HEK293 (cell line): ENCODE results near the gene PLCB1.
"Not testable (repeated sequence)": the region's sequence is repeated elsewhere in the genome, so short reads cannot be mapped to it uniquely, and the experiment has no call there.

Source experiments
- CTCF ChIA-PET: fragments of 350-600 bp; formaldehyde crosslinking; extraction: SDS; loops from one replicate; lab custom pipeline; 2021; ENCODE audit warnings: antibody characterized with exemption; lab: Yijun Ruan, JAX
- POLR2A ChIA-PET: fragments of 300-600 bp; formaldehyde crosslinking; extraction: SDS; loops from one replicate; lab custom pipeline; 2020; ENCODE audit warnings: antibody characterized with exemption, inconsistent platforms; lab: Yijun Ruan, JAX
- H3K27ac ChIP-seq: fragments of 200-500 bp; sonication (Bioruptor generic); 2 replicates; pipeline ENCODE4 v1.5.1; 2014; ENCODE audit warnings: low read depth, low read length, control low read depth, inconsistent platforms; ENCODE audit errors: extremely low read depth
- H3K36me3 ChIP-seq, 2 experiments: fragments of 200-500 bp in 1 of 2; sonication (Bioruptor generic) in 1 of 2; 1 replicate in 1 of 2; 2 replicates in 1 of 2; pipeline ENCODE4 v1.5.1; 2014 to 2017; ENCODE audit warnings: inconsistent platforms in 2 of 2, low read length in 2 of 2; ENCODE audit not compliant: control insufficient read depth in 2 of 2, insufficient read depth in 1 of 2
- H3K4me1 ChIP-seq: fragments of 200-500 bp; sonication (Bioruptor generic); 2 replicates; pipeline ENCODE4 v1.5.1; 2014; ENCODE audit warnings: mild to moderate bottlenecking, low read length, inconsistent platforms; ENCODE audit not compliant: control insufficient read depth, insufficient read depth
- H3K4me3 ChIP-seq: 2 replicates; pipeline ENCODE4 v1.5.1; 2011; ENCODE audit warnings: low read depth, mild to moderate bottlenecking, control low read depth, low read length, moderate library complexity
- H3K9me3 ChIP-seq: fragments of 200-500 bp; sonication (Bioruptor generic); 2 replicates; pipeline ENCODE4 v1.5.1; 2014; ENCODE audit warnings: low read depth, low read length, inconsistent platforms; ENCODE audit not compliant: control insufficient read depth, insufficient read depth
- ATF2 ChIP-seq: fragments of 450-650 bp; formaldehyde crosslinking; IDR thresholded peaks from 2 replicates; pipeline ENCODE4 v1.5.1; 2016; ENCODE audit warnings: missing biosample characterization, missing genetic modification characterization, low read depth
- IKZF3 ChIP-seq: fragments of 450-650 bp; IDR thresholded peaks from 2 replicates; pipeline ENCODE4 v1.5.0; 2018; ENCODE audit warnings: missing biosample characterization, mild to moderate bottlenecking, missing genetic modification characterization, moderate library complexity
- MYNN ChIP-seq: fragments of 450-650 bp; formaldehyde crosslinking; IDR thresholded peaks from 2 replicates; pipeline ENCODE4 v1.5.1; 2016; ENCODE audit warnings: missing biosample characterization, missing genetic modification characterization, borderline replicate concordance
- REST ChIP-seq: fragments of 450-650 bp; formaldehyde crosslinking; IDR thresholded peaks from 2 replicates; pipeline ENCODE4 v1.5.1; 2016; ENCODE audit warnings: missing biosample characterization, missing genetic modification characterization
- SETDB1 ChIP-seq: IDR thresholded peaks from one replicate; pipeline ENCODE4 v1.6.1; 2017; ENCODE audit warnings: mild to moderate bottlenecking, low read length, moderate library complexity, mixed read lengths; ENCODE audit not compliant: insufficient read length
- ZBTB1 ChIP-seq: fragments of 450-650 bp; formaldehyde crosslinking; IDR thresholded peaks from 2 replicates; pipeline ENCODE4 v1.5.1; 2016; ENCODE audit warnings: missing biosample characterization, missing genetic modification characterization
- ZBTB44 ChIP-seq: fragments of 450-650 bp; IDR thresholded peaks from 2 replicates; pipeline ENCODE4 v1.5.1; 2018; ENCODE audit warnings: missing biosample characterization, mild to moderate bottlenecking, missing genetic modification characterization
- ZFP3 ChIP-seq: fragments of 450-650 bp; formaldehyde crosslinking; IDR thresholded peaks from 2 replicates; pipeline ENCODE4 v1.5.1; 2016; ENCODE audit warnings: low read depth, missing biosample characterization, missing genetic modification characterization
- ZIC2 ChIP-seq: fragments of 450-650 bp; formaldehyde crosslinking; IDR thresholded peaks from 2 replicates; pipeline ENCODE4 v1.5.1; 2016; ENCODE audit warnings: missing biosample characterization, missing genetic modification characterization
- ZNF10 ChIP-seq: fragments of 450-650 bp; formaldehyde crosslinking; IDR thresholded peaks from 2 replicates; pipeline ENCODE4 v1.5.1; 2017; ENCODE audit warnings: missing biosample characterization, missing genetic modification characterization
- ZNF112 ChIP-seq: fragments of 450-650 bp; formaldehyde crosslinking; IDR thresholded peaks from 2 replicates; pipeline ENCODE4 v1.5.0; 2017; ENCODE audit warnings: missing biosample characterization, missing genetic modification characterization
- ZNF114 ChIP-seq: fragments of 450-650 bp; formaldehyde crosslinking; IDR thresholded peaks from 2 replicates; pipeline ENCODE4 v1.5.0; 2017; ENCODE audit warnings: missing biosample characterization, missing genetic modification characterization
- ZNF223 ChIP-seq: fragments of 450-650 bp; formaldehyde crosslinking; IDR thresholded peaks from 2 replicates; pipeline ENCODE4 v1.5.1; 2016; ENCODE audit warnings: missing biosample characterization, missing genetic modification characterization
- ZNF23 ChIP-seq: fragments of 450-650 bp; formaldehyde crosslinking; IDR thresholded peaks from 2 replicates; pipeline ENCODE4 v1.5.1; 2016; ENCODE audit warnings: missing biosample characterization, missing genetic modification characterization, borderline replicate concordance
- ZNF24 ChIP-seq: fragments of 450-650 bp; formaldehyde crosslinking; IDR thresholded peaks from 2 replicates; pipeline ENCODE4 v1.5.1; 2016; ENCODE audit warnings: missing biosample characterization, missing genetic modification characterization
- ZNF274 ChIP-seq, 2 experiments: fragments of 200-500 bp in 1 of 2; fragments of 450-650 bp in 1 of 2; sonication (Bioruptor generic) in 1 of 2; formaldehyde crosslinking in 1 of 2; IDR thresholded peaks; 2 replicates each; pipeline versions ENCODE4 v1.5.1 to v1.6.1; 2014 to 2016; ENCODE audit warnings: borderline replicate concordance in 1 of 2, inconsistent platforms in 1 of 2, low read length in 1 of 2, missing biosample characterization in 1 of 2, missing genetic modification characterization in 1 of 2
- ZNF404 ChIP-seq: fragments of 450-650 bp; formaldehyde crosslinking; IDR thresholded peaks from 2 replicates; pipeline ENCODE4 v1.5.1; 2017; ENCODE audit warnings: missing biosample characterization, missing genetic modification characterization
- ZNF501 ChIP-seq: fragments of 450-650 bp; formaldehyde crosslinking; IDR thresholded peaks from 2 replicates; pipeline ENCODE4 v1.5.1; 2016; ENCODE audit warnings: missing biosample characterization, missing genetic modification characterization
- ZNF529 ChIP-seq: fragments of 450-650 bp; formaldehyde crosslinking; IDR thresholded peaks from 2 replicates; pipeline ENCODE4 v1.5.1; 2017; ENCODE audit warnings: missing genetic modification characterization, missing biosample characterization; ENCODE audit not compliant: insufficient replicate concordance
- ZNF548 ChIP-seq: fragments of 450-650 bp; formaldehyde crosslinking; IDR thresholded peaks from 2 replicates; pipeline ENCODE4 v1.5.1; 2016; ENCODE audit warnings: missing biosample characterization, missing genetic modification characterization
- ZNF580 ChIP-seq: fragments of 450-650 bp; formaldehyde crosslinking; IDR thresholded peaks from 2 replicates; pipeline ENCODE4 v1.5.1; 2016; ENCODE audit warnings: missing biosample characterization, missing genetic modification characterization
- ZNF629 ChIP-seq: fragments of 450-650 bp; formaldehyde crosslinking; IDR thresholded peaks from 2 replicates; pipeline ENCODE4 v1.5.1; 2017; ENCODE audit warnings: missing biosample characterization, missing genetic modification characterization
- ZNF747 ChIP-seq: fragments of 450-650 bp; formaldehyde crosslinking; IDR thresholded peaks from 2 replicates; pipeline ENCODE4 v1.5.1; 2016; ENCODE audit warnings: missing biosample characterization, missing genetic modification characterization

Gene PLCB1

GRCh38 chr20:8434326-8434876, 302.3 kb downstream of the PLCB1 start (continued):
- no peak for TF ChIP-seq ATF2 (tag by site-specific recombination)
- TF ChIP-seq ZNF274 (IDR thresholded peaks at IDR 0.05; ENCODE audit: low read length), result no peak
- TF ChIP-seq ZNF274 (tag by site-specific recombination; IDR thresholded peaks at IDR 0.05; ENCODE audit: borderline replicate concordance), result no peak
- no peak for TF ChIP-seq ZNF529 (tag by site-specific recombination)
- no peak for TF ChIP-seq IKZF3 (tag by site-specific recombination)
- TF ChIP-seq ZNF24 (tag by site-specific recombination), result no peak

- Histone ChIP-seq H3K36me3 (no peaks in the 10 kb centered on the region), H3K4me1 (no peaks in the 10 kb centered on the region), H3K4me3 (no peak overlapping the region), H3K9me3 (no peaks in the 10 kb centered on the region), H3K27ac (no peak overlapping the region)
- TF ChIP-seq ZNF404 (tag by site-specific recombination), result no peak
- TF ChIP-seq ZFP3, result no peak
- no peak for TF ChIP-seq ZNF548 (tag by site-specific recombination)
- TF ChIP-seq ZNF629 (tag by site-specific recombination), result no peak
- TF ChIP-seq ZNF23, result no peak
- no peak for TF ChIP-seq ZBTB44 (tag by site-specific recombination)
- TF ChIP-seq ZBTB1, result no peak
- TF ChIP-seq ZNF223 (tag by site-specific recombination), result no peak
- TF ChIP-seq ZIC2 (tag by site-specific recombination), result no peak
- POLR2A ChIA-PET, result interaction anchor here (0.6 kb wide), 1 partner anchor 35 kb away, joined by 3 read pairs; no protein-coding TSS in a partner anchor
- CTCF ChIA-PET, result no interaction called here
Measured at GRCh38 chr20:8435285-8436035, 303.4 kb downstream of the PLCB1 start.

- H3K9me3 ChIP-seq, POLR2A ChIA-PET, H3K4me1 ChIP-seq, H3K36me3 ChIP-seq, H3K4me3 ChIP-seq, H3K27ac ChIP-seq: not testable (repeated sequence)
- CTCF ChIA-PET, result interaction anchor here (0.9 kb wide), 1 partner anchor 284 kb away, joined by 3 read pairs; no protein-coding TSS in a partner anchor
Measured at GRCh38 chr20:8436938-8437337, 304.9 kb downstream of the PLCB1 start.

- Histone ChIP-seq H3K36me3 (no peaks in the 10 kb centered on the region), H3K4me1 (no peaks in the 10 kb centered on the region), H3K27ac (no peak overlapping the region), H3K9me3 (no peaks in the 10 kb centered on the region), H3K4me3 (no peak overlapping the region)
- CTCF ChIA-PET, result interaction anchor here (0.6 to 1.2 kb wide), 2 partner anchors 15 to 38 kb away, joined by 3 to 4 read pairs; no protein-coding TSS in a partner anchor
- POLR2A ChIA-PET, result no interaction called here
- TF ChIP-seq REST (tag by site-specific recombination) (no peak), SETDB1 (no peak), MYNN (tag by site-specific recombination) (no peak), ZNF747 (tag by site-specific recombination) (no peak), ZNF114 (tag by site-specific recombination) (no peak), ZNF10 (tag by site-specific recombination) (no peak), ZNF112 (tag by site-specific recombination) (no peak), ZNF580 (tag by site-specific recombination) (no peak), ZNF501 (tag by site-specific recombination) (no peak)
Measured at GRCh38 chr20:8438748-8439147, 306.7 kb downstream of the PLCB1 start.
